Activated CD4-positive, alpha-beta T cell treated with anti-CD3 and anti-CD28 coated beads, Interleukin-2, amount 50 U/mL, for 24 hours (primary cell): ENCODE measurements around the gene HLA-DPA1.
"Not testable (repeated sequence)": the region's sequence is repeated elsewhere in the genome, so short reads cannot be mapped to it uniquely, and the experiment has no call there.

Experiments
- DNase-seq, 2 donors: peaks; one replicate each; pipeline ENCODE4 v3.0.0-alpha.2; 2020; ENCODE audit warnings: low read depth in 1 of 2, low spot score in 1 of 2

Gene HLA-DPA1

DNA sequence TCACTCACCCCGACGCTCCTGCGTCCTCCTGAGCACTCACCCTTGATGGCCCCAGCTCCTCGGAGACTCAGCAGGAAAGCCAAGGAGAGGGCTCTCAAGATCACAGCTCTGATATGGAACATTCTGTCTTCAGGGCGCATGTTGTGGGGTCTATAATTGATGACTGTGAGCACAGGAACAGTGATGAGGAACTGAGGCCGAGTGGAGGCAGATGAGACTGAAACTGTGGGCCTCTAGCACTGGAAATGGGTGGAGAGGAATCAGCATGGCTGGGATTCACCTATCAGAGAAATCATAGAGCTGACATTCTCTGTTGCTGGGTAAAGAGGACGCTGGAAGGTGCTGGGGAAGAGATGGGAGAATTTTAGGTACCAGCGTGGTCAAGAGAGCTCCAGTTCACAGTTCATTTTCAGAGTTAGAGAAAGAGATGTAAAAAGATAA, at the start of gene HLA-DPA1:
Gene HLA-DPA1 (minus strand): TSS at position 219 of the 441 bp plus-strand sequence.
- peak in 1 of 2 donors; percentile 20 for DNase-seq

DNA sequence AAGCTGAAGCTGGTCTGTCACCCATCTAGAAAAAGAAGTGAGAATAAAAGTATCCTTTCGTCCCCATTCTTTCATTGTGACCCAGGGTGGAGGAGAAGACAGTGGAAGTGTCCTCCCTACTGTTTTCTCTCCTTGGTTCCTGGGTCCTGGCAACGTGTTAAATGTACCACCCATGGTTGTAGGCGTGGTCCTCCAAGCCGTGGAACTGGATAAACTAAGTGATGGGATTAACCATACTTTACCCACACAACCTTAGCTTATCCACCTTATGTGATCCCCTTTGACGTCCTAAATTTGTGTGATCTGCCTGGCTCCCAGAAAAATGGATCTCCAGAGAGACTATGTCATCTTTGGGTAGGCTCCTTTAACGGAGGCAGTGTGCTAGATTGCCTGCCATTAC, 49.7 kb upstream of the HLA-DPA1 start:
- no peak for DNase-seq

DNA sequence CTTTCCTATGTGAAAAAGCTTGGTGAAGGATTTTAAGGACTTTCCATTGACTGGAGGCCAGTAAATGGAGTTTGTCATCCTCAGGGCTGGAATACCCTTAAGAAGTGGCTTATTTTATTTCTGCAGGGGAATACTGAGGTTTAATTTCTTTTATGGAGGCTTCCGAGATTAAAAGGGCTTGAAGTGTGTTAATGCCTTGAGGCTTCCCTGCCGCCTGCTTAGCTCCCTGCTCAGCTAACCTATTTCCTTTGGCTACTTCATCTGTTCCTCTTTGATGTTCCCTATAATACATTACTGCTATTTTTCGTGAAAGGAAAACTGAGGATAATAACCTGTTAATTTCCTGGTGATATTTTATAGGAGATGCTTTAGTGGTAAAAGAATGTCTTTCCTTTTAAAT, 46.6 kb upstream of the HLA-DPA1 start:
- DNase-seq, result no peak

DNA sequence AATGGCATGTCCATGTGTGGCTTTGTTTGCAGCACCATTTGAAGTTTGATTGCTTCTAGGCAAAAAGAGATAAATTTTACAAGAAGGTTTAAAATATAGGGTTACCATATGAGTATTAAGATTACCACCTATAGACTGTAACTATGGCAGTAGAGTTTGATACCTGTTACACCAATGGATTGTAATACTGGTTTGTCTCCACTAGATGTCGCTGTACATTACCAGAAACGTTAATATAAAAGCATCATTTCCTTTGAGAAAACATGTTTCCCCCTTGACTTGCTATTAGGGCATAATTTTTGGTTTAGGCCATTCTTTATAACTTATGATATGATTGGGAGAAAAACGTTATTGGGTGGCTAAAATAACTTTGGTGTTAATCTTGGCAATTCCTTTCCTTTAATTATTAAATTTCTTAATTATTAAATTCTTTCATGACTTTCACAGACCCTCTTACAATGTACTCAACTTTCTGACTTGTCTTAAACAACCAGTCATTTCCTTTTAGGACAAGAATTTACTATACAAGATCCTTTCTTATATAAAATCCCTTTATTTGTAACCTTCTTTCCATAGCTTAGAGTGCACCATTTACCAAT, 45.2 kb upstream of the HLA-DPA1 start:
- DNase-seq, result peak in 1 of 2 donors; percentile 52

DNA sequence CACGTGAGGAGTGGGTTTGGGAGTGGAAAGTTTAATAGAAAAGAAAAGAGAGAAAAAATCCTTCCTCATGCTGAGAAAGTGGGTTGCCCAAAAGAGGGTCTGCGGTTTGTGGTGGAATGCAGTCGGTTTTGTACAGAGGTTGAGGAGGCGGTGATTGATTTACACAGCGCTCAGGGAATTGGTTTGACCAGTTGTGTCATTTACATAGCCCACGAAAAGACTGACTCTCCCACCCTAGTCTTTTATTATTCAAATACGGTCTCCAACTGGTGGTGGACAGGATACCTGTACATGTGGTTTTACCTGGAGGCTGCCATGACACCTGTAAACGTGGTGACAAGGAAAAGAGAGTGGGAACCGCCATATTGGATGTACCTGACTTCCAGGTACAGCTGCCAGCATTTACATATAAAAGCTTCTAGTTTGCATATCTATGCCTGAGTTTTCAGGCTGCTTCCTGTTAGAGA, 44.4 kb upstream of the HLA-DPA1 start:
- no peak for DNase-seq

- DNase-seq, result no peak
Measured at GRCh38 chr6:33116841-33117711, 43.6 kb upstream of the HLA-DPA1 start.

- no peak for DNase-seq
Measured at GRCh38 chr6:33116417-33116816, 43.0 kb upstream of the HLA-DPA1 start.

- DNase-seq, result no peak
Measured at GRCh38 chr6:33114406-33114805, 41.0 kb upstream of the HLA-DPA1 start.

DNA sequence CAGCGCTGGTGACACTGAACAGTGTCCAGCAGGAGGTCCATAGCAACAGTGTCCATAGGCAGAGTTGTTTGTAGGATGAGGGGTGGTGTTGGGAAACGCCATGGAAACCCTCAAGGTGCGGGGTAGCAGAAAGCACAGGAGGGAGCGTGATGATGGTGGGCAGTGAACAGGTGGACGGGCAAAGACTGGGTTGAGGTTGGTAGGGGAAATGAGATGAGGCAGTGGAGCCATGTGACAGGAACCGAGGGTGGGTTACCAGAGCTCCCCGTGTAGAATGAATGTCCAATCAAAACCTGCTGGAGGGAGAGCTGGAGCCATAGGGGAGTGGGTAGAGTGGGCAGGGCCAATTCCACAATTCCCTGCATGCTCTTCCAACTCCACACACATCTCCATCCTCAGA, 40.3 kb upstream of the HLA-DPA1 start:
- DNase-seq, result no peak

- no peak for DNase-seq
Measured at GRCh38 chr6:33112148-33112547, 38.7 kb upstream of the HLA-DPA1 start.

DNA sequence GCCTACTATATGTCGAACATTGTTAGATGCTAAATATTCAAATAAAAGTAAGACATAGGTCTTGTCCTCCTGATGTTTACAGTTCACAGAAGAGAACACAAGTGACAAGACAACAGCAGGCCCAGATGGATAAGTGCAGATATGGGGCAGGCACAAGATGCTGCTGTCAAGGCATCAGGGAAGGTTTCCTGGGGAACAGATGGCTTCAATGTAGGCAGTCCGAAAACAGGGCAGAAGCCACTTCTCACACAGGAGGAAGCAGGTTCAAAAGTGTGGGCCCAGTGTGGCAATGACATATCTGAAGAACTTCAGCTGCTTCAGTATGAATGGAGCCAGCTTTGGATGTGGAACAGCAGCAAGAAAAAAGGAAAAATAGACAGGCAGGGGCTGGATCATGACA, 34.9 kb upstream of the HLA-DPA1 start:
- DNase-seq, result no peak

DNA sequence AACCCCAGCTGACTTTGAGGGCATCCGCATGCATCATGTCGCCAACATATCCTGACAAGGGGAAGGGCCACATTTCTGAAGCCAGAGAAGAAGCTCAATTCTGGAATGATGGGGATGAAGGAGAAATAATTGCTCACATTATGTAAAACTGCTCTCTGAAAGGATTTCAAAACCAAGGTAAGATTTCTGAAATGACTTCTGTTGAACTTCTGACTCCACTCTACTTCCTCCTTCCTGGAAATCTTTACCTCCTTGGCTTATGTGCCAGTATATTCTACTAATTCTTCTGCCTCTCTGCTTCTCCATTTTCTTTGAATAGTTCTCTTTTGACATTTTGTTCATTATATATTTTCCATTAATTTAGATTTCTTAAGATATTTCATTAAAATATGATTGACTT, 34.2 kb upstream of the HLA-DPA1 start:
- DNase-seq, result no peak

- no peak for DNase-seq
Measured at GRCh38 chr6:33105916-33106871, 32.7 kb upstream of the HLA-DPA1 start.

- DNase-seq, result no peak
Measured at GRCh38 chr6:33105386-33105785, 31.9 kb upstream of the HLA-DPA1 start.

DNA sequence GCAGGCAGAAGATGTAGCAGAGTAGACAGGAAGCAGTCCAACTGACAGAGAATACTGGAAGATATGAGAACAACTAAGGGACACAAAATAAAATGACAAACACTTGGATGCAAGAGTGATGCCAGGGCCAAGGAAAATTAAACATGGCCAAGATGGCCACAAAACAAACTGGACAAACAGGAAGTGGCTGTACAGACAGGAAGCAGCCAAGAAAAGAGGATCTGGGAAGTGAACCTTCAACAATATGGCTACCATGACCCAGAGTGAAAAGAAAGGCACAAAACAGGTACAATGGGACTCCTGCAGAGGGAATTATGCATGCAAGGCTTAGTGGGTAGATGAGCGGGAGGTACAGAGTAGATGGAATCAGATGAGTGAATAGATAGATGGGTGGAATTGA, 31.4 kb upstream of the HLA-DPA1 start:
- DNase-seq, result no peak

GRCh38 chr6:33103776-33104175, 30.3 kb upstream of the HLA-DPA1 start:
- no peak for DNase-seq

DNA sequence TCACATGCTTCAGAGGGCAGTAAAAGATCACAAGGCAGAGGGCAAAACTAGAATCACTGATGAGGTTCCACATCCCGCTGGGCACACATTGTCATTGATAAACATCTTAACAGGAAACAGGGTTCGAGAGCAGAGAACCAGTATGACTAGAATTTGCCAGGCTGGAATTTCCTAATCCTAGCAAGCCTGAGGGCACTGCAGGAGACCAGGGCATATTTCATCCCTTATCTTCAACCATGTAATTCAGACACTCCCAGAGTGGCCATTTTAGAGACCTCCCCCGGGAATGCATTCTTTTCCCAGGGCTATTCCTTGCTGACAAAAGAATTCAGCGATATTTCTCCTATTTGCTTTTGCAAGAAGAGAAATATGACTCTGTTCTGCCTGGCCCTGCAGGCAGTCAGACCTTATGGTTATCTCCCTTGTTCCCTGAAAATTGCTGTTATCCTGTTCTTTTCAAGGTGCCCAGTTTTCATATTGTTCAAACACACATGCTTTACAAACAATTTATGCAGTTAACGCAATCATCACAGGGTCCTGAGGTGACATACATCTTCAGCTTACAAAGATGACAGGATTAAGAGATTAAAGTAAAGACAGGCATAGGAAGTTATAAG, 27.8 kb upstream of the HLA-DPA1 start:
- not testable (repeated sequence) for DNase-seq

DNA sequence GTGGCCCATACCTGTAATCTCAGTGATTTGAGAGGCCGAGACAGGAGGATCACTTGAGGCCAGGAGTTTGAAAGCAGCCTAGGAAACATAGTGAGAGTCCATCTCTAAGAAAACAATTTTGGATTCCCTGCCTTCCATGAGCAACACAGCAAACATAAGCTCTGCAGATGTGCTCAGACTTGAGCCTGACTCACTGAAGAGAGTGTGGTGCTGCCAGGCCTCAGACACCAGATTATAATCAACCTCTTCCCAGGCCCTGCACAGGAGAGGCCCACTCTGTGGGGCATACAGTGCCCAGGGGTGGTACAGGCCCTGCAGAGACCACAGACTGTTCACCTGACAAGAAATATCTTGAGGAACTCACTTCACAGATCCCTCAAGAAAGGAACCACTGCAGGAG, 22.2 kb upstream of the HLA-DPA1 start:
- DNase-seq, result no peak

DNA sequence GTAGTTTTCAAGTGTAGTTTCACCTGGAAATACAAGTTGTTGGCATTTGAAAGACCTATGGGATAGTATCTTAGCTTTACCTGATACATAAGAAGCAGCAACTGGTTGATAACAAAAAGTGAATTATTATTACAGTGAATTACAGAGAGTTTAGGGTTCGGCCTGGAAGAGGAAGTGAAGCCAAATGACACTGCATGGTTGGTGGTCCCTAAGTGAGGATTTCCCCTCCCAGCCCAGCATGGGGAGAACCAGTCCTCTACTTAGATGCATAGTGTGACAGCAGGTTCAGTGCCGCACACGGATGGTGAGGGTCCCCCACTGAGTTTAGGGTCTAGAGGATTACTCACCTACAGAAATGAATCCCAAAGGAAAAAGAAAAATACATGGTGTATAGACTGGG, 20.4 kb upstream of the HLA-DPA1 start:
- DNase-seq, result no peak

DNA sequence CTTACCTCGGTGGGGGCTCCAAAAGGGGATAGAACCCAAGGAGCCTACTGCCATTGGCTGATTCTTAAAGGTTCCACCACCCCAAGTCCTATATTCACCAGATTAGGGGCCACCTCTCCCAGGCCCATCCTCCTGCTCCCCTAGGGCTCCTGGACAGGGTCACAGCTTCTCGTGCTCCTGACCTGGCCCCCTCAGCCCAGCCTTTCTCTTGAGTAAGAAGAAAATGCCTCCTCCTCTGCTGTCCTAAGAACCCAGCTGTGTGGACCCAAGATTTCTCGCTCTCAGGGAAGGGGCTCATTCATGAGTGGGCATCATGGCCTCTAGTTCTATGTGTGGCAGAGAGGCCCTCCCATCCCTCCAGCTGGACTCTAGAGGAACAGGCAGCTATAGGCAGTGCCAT, 18.9 kb upstream of the HLA-DPA1 start:
- no peak for DNase-seq

- peak; percentile 23 to 32 for DNase-seq
Measured at GRCh38 chr6:33091957-33092356, 18.5 kb upstream of the HLA-DPA1 start.
